NCI-H1105 treated with DMSO at 0.1 percent for 48 hours (cell line): ENCODE results near the gene CALHM1.
A peak's percentile ranks its signal among the peaks of the same experiment; 100 is the strongest.
"Not testable (repeated sequence)": the region's sequence is repeated elsewhere in the genome, so short reads cannot be mapped to it uniquely, and the experiment has no call there.

Experiments
- DNase-seq: peaks from one replicate; lab custom pipeline; 2025; lab: John Stamatoyannopoulos, UW

CALHM1 gene

GRCh38 chr10:103429647-103430046, 29.1 kb downstream of the CALHM1 start:
- no peak for DNase-seq

DNA sequence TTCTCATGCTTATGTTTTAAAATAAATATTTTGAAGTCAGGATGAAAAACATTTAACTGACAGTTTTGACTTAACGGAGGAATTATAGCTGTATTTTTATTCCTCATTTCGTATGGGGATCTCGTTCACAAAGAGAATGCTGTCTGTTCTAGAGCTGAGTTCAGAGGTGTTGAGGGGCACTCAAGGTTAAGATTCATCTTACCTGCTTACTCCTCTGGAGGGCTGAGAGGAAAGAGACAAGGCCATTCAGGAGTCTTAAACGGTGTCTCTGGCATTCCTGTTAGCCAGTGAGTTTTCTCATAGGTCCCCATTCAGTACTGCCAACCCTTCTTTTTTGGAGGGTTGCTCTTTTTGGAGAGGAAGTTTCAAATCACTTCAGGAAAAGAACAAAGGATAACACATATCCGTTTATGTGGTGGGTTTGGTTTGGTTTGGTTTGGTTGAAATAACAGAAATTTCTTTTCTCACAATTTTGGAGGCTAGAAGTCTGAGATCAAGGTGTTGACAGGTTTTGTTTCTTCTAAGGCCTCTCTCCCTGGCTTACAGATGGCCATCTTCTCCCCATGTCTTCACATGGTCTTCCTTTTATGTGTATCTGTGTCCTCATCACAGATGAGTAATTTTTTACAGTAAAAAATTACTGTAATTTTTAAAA, 29.6 kb downstream of the CALHM1 start:
- no peak for DNase-seq

- DNase-seq, result no peak
Observed at GRCh38 chr10:103427866-103428265, 30.8 kb downstream of the CALHM1 start.

GRCh38 chr10:103423748-103424147, 35.0 kb downstream of the CALHM1 start:
- DNase-seq, result no peak

DNA sequence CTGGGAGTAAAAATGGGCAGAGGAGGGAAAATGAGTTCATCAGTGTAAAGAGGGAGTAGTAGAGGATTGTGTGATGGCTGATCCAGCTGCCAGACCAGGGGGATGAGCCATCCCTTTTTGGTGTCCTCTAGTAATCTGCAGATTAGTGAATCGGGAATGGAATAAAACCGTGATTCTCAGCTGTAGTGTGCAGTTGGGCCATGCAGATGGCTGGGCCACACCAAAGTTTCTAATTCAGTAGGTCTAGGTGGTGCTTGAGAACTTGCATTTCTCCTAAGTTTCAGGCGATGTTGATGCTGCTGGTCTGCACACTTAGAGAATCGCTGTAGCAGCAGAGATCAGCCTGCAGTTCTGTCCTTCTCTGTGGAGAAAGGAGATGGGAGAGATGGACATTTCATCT, 39.6 kb downstream of the CALHM1 start:
- no peak for DNase-seq

DNA sequence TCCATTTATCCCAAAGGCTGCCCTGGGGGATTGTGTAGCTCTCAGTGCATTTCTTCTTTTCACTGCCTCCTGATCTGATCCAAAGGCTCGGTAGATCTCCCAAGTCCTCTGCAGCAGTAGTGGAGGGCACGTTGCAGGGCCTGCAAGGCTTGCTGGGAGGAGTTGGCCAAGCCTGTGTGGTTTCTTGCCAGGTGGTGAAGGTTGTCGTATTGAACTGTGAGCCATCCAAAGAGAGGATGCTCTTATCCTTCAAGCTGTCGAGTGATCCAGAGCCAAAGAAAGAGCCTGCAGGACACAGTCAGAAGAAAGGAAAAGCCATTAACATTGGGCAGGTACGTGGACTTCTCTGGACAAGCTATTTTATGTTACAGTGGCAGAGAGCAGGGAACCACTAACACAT, 41.1 kb downstream of the CALHM1 start:
- DNase-seq, result no peak

DNA sequence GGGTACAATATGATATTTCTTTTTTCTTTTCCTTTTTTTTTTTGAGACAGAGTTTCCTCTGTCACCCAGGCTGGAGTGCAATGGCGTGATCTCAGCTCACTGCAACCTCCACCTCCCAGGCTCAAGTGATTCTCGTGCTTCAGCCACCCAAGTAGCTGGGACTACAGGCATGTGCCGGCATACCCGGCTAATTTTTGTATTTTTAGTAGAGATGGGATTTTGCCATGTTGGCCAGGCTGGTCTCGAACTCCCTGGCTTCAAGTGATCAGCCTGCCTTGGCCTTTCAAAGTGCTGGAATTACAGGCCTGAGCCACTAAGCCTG, 41.6 kb downstream of the CALHM1 start:
- not testable (repeated sequence) for DNase-seq

- DNase-seq, result peak; percentile 24
Observed at GRCh38 chr10:103416436-103417147, 42.1 kb downstream of the CALHM1 start.

DNA sequence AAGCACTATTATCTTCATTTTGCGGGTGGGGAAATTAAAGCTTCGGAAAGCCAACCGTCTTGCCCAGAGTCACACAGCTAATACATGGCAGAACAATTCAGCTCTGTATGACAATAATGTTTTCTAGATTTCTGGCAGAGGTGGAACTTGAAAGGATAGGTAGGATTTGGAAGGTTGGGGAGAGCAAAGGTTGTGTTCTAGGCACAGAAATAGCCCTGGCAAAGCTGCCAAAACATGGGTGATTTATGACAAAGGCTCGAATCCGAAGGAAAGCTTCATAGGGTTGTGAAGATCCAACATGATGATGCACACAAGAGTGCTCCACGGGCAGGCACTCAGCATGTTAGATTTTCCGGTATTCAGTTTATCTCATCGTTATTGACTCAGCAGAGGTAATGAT, 43.1 kb downstream of the CALHM1 start:
- no peak for DNase-seq

DNA sequence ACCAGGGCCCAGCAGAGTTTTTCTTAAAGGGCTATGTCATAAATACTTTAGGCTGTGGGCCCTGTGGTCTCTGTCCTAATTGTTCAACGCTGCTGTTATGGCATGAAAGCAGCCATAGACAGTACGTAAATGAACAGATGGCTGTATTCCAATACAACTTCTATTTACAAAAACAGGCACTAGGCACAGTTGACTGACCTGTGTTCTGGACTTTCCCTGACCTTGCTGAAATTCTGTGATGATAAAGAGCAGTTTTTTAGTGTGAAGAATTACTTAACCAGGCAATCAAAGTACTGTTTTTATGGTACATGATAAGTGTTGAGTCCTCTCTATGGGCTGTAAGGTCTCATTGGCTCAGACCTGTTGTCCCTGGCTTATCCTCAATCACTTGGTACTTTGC, 45.1 kb downstream of the CALHM1 start:
- DNase-seq, result no peak
